Glutamatergic neuron (in vitro differentiated cells): ENCODE results near the gene MED29. TPM values are rescaled to one million over a fixed set of nuclear protein-coding genes. Genes with fewer than 3 reads are reported as not detected.

ENCODE experiments used
- DNase-seq: peaks from one replicate; pipeline ENCODE4 v3.0.0; 2022
- H3K27ac Mint-ChIP-seq: one replicate; pipeline ENCODE4 v1.8.0; 2020; ENCODE audit warnings: mild to moderate bottlenecking, mixed read lengths, inconsistent platforms; ENCODE audit not compliant: unreplicated experiment
- H3K27me3 Mint-ChIP-seq: one replicate; pipeline ENCODE4 v1.8.0; 2020; ENCODE audit warnings: mild to moderate bottlenecking, moderate library complexity, mixed read lengths, inconsistent platforms; ENCODE audit not compliant: unreplicated experiment
- H3K36me3 Mint-ChIP-seq: one replicate; pipeline ENCODE4 v1.8.0; 2020; ENCODE audit warnings: mild to moderate bottlenecking, mixed read lengths, inconsistent platforms; ENCODE audit not compliant: unreplicated experiment
- H3K4me1 Mint-ChIP-seq: one replicate; pipeline ENCODE4 v1.8.0; 2020; ENCODE audit warnings: mild to moderate bottlenecking, low read depth, mixed read lengths, inconsistent platforms; ENCODE audit not compliant: unreplicated experiment
- H3K4me3 Mint-ChIP-seq: one replicate; pipeline ENCODE4 v1.8.0; 2020; ENCODE audit warnings: mild to moderate bottlenecking, mixed read lengths, inconsistent platforms; ENCODE audit not compliant: unreplicated experiment
- H3K9me3 Mint-ChIP-seq: one replicate; pipeline ENCODE4 v1.8.0; 2020; ENCODE audit warnings: mild to moderate bottlenecking, moderate library complexity, mixed read lengths, inconsistent platforms; ENCODE audit not compliant: unreplicated experiment
- total RNA-seq: library from RNA; stranded (reverse); fragmentation: NEBNext Ultra II Directional; extraction: Animal tissue kit (Norgen Biotek cat#: 25700); gene quantifications from one replicate; pipeline ENCODE4 v1.2.1, GENCODE V29; 2021; ENCODE audit not compliant: unreplicated experiment
- TF ChIP-seq, protein P1 (sequence below): fragments of 200-600 bp; sonication (generic); IDR thresholded peaks from one replicate; pipeline ENCODE4 v1.5.0; 2021; ENCODE audit not compliant: partially characterized antibody, unreplicated experiment

The MED29 gene
- total RNA-seq, 1 donor from 2014 or later, result 30.1 TPM

DNA sequence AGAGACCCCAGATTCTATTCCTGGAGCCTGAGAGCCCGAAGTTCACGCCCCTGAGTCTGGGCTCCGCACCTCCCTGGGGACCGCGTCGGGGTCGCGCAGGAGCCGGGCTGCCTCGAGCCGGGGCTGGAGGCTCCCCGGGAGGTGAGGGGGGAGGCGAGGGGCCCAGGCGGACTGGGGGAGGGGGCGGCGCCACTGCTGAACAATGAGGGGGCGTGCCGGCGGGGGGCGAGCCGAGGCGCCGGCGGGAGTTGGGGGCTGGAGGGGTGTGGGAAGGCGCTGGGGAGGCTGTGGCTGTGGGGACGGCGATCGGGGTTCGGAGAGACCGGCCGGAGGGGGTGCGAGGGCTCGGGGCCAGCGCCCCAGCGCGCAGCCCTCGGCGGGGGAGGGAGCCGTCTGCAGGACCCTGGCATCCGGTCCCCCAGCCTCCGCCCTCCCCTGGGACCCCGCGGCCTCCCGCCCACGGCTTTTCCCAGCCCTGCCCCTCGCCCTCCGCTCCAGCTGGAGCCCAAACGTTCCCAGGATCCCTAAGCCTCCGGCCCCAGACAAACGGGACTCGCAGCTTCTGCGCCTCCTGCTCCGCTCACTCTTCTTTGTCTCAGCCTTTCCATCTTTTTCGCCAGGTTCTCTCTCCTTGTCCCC is 22.2 kb downstream of the MED29 start:
- peaks cover 28% of the 10 kb centered on the region for H3K9me3 Mint-ChIP-seq
- peak; percentile 87 for DNase-seq
- H3K27me3 Mint-ChIP-seq, result peaks cover 21% of the 10 kb centered on the region
- H3K4me1 Mint-ChIP-seq, result peaks cover 25% of the 10 kb centered on the region
- peak overlapping the region; percentile 99 for H3K27ac Mint-ChIP-seq
- peak overlapping the region; percentile 95 for H3K4me3 Mint-ChIP-seq
- TF ChIP-seq, protein P1, sequence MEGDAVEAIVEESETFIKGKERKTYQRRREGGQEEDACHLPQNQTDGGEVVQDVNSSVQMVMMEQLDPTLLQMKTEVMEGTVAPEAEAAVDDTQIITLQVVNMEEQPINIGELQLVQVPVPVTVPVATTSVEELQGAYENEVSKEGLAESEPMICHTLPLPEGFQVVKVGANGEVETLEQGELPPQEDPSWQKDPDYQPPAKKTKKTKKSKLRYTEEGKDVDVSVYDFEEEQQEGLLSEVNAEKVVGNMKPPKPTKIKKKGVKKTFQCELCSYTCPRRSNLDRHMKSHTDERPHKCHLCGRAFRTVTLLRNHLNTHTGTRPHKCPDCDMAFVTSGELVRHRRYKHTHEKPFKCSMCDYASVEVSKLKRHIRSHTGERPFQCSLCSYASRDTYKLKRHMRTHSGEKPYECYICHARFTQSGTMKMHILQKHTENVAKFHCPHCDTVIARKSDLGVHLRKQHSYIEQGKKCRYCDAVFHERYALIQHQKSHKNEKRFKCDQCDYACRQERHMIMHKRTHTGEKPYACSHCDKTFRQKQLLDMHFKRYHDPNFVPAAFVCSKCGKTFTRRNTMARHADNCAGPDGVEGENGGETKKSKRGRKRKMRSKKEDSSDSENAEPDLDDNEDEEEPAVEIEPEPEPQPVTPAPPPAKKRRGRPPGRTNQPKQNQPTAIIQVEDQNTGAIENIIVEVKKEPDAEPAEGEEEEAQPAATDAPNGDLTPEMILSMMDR, result no peak
- no peaks in the 10 kb centered on the region for H3K36me3 Mint-ChIP-seq

DNA sequence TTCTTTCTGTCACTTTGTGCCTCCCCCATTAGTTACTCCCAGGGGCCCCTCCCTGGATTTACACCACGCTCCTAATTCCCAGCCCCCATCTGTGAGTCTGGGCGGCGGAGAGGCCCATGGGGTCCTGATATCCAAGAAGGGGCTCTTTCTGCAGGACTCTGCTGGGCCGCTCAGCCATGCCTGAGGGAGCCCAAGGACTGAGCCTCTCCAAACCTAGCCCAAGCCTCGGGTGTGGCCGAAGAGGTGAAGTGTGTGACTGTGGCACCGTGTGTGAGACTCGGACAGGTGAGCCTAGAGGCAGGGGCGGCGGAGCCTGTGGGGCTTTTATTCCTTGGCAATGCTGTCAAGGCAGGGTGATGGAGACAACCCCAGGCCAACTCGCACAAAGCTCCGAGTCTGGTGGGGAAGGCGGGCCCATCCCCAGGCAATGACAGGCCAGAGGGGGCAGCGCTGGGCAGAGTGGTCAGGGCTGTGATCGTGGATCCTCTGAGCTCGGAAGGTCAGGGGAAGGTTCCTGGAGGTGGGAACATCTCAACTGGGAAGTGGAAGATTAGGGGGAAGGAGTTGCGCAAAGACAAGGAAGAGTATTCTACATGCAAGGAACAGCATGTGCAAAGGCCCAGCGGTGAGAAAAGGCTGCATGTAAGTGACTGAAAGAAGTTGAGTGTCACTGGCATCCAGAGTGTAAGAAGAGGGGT is 22.9 kb downstream of the MED29 start:
- H3K27me3 Mint-ChIP-seq, result peaks cover 20% of the 10 kb centered on the region
- TF ChIP-seq, protein P1, result no peak
- peaks cover 20% of the 10 kb centered on the region for H3K4me1 Mint-ChIP-seq

DNA sequence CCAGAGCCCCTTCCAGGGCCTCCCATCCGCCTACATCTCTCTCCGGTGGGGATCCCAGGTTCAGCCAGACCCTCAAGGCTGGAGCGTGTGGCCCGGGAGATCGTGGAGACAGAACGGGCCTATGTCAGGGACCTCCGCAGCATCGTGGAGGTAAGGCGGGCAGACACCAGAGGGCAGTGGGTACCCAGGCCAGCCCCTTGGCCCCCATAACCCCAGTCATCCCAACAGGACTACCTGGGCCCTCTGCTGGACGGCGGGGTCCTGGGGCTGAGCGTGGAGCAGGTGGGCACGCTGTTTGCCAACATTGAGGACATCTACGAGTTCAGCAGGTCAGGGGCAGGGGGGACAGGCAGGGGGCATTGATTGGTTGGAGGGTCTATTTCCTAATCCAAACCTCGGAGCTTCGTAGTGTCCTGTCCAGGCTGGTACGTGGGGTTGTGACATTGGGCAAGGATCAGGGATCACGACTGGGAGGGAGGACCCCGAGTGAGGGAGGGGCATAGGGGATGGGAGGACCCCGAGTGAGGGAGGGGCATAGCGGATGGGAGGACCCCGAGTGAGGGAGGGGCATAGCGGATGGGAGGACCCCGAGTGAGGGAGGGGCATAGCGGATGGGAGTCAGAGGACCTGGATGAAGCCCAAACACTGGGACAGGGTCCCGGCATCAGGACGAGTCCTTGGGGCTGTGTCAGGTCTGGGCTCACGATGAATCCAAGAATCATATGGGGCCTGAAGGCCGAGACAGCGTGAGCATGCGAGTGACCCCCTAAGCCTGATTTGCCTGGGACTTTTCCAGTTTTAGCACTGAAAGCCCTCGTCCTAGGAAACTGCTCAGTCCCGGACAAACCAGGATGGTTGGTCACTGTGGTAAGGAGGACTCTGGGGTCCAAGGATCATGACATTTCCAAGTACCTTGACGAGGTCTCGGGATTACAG is 24.2 kb downstream of the MED29 start:
- H3K4me3 Mint-ChIP-seq, result peak overlapping the region; percentile 95
- H3K27ac Mint-ChIP-seq, result peak overlapping the region; percentile 48
- DNase-seq, result no peak
- peaks cover 21% of the 10 kb centered on the region for H3K27me3 Mint-ChIP-seq
- H3K36me3 Mint-ChIP-seq, result no peaks in the 10 kb centered on the region
- peaks cover 20% of the 10 kb centered on the region for H3K4me1 Mint-ChIP-seq
- peaks cover 26% of the 10 kb centered on the region for H3K9me3 Mint-ChIP-seq
- TF ChIP-seq, protein P1, result no peak

More for the DNA sequence above, 22.9 kb downstream of the MED29 start:
- H3K9me3 Mint-ChIP-seq, result peaks cover 26% of the 10 kb centered on the region
- DNase-seq, result peak; percentile 73
- peak overlapping the region; percentile 99 for H3K27ac Mint-ChIP-seq
- H3K4me3 Mint-ChIP-seq, result peak overlapping the region; percentile 95
- no peaks in the 10 kb centered on the region for H3K36me3 Mint-ChIP-seq

GRCh38 chr19:39416152-39417120 is 25.3 kb downstream of the MED29 start:
- Mint-ChIP-seq H3K4me3 (peak overlapping the region; percentile 38), H3K4me1 (peaks cover 13% of the 10 kb centered on the region), H3K27ac (no peak overlapping the region), H3K36me3 (no peaks in the 10 kb centered on the region), H3K27me3 (peaks cover 19% of the 10 kb centered on the region), H3K9me3 (peaks cover 22% of the 10 kb centered on the region)
- DNase-seq, result peak; percentile 28
- TF ChIP-seq, protein P1, result no peak
